NCI-H2107 treated with DMSO at 0.1 percent for 48 hours (cell line): ENCODE data around the gene PRSS35.
"Not testable (repeated sequence)": the region's sequence is repeated elsewhere in the genome, so short reads cannot be mapped to it uniquely, and the experiment has no call there.

Experiments used
- DNase-seq: peaks from one replicate; lab custom pipeline; 2025; ENCODE audit not compliant: unreplicated experiment; lab: John Stamatoyannopoulos, UW

The PRSS35 gene

DNA sequence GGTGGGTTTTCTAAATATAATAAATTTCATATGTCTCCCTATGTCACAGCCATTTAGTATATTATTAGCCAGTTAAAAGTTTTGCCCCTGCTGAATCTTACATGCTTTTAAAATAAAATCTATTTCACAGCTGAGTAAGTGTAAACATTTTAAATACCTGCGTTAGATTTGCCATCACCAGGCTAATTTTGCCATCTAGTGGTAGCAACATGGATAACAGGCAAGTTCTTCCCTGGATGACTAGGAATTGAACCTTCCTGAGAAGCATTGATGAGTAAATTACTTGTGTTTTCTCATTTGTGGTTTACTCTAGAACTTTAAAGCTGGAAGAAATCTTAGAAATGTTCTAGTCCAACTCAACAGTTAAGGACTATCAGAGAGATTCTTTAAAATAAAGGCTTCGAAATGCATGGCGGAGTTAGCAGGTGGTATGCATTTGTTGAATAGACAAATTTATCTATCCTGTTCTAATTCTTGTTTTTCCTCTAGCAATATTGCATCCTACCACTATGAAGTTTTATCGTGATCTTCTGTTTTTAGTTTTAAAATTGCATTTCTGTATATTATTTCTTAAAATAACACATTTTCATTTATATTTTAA, 2.6 kb downstream of the PRSS35 start:
- DNase-seq: peak; percentile 35

- DNase-seq: no peak
These were observed 5.2 kb downstream of the PRSS35 start for GRCh38 chr6:83517500-83517899.

DNA sequence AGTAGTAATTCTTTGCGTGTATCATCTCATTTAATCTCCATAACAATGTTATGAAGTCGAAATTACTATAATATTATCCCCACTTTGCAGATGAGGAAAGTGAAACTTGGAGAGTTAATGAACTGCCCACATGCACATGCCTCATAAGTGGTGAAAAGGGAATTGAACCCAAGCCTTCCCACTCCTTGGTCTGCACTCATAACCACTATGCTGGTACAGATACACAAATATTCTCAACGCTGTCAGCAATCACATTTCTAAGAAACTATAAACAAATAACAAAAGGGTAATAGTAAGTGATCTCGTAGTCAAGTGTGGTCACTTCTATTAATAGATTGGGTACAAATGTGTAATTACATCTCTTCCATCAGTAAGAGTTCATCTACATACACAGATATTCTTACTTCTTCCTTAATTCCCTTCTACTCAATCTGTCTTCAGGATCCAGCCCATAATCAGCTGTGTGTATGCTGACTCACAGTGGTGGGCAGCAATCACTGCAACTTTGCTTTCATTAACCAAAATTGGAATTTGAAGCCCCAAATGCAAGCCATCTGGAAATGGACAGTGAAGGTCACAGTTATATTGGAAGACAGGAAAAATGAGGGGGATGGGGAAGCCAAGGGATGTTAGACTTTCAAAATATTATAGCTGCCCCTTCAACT, 6.6 kb downstream of the PRSS35 start:
- no peak for DNase-seq

DNA sequence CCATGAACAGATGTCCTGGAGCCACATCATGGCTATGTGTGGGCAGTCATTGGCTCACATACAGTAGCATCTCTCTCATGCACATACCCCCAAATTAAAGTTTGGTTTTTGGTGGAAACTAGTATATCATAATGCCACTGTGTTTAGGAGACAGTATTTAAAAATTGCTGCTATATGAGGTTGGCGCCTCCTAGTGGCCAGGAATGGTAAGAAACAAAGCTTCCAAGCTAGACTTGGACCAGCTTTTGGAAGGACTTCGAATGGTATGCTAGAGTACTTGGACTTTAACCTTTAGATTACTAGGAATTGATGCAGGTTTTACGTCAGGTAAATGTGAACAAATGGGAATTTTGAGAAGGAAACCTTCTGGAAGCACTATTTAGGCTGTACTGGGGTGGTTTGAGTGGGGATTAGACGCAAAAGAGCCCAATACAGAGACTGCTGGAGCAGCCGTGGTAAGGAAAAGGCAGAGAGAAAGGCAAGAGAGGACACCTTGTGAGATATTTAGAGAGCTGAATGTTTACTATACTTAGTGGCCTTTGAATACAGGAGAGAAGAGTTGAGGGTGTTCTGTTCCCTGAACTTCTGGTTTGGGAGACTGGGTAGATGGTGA, 23.8 kb downstream of the PRSS35 start:
- DNase-seq: no peak

GRCh38 chr6:83536647-83537589, 24.6 kb downstream of the PRSS35 start:
- no peak for DNase-seq

DNA sequence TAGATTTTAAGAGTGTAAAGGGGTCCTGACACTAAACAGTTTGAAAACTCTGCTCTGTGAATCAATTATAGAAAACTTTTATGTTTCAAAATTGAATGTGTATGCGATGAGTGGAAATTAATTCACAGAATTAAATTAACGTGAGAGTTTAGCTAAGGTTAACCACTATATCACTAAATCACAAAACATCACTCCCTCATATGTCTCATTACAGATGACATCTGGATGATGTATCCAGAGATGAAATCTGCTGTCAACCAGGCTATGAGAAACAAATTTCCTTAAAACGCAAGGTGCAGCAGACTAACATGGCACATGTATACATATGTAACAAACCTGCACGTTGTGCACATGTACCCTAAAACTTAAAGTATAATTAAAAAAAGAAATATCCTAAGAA, 27.3 kb downstream of the PRSS35 start:
- DNase-seq: no peak

DNA sequence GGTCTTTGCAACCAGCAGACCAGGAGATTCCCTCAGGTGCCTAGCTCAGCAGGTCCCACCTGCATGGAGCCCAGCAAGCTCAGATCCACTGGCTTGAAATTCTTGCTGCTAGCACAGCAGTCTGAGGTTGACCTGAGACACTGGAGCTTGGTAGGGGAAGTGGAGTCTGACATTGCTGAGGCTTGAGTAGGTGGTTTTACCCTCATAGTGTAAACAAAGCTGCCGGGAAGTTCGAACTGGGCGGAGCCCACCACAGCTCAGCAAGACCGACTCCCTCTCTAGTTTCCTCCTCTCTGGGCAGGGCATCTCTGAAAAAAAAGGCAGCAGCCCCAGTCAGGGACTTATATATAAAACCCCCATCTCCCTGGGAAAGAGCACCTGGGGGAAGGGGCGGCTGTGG, 34.3 kb downstream of the PRSS35 start:
- no peak for DNase-seq

DNA sequence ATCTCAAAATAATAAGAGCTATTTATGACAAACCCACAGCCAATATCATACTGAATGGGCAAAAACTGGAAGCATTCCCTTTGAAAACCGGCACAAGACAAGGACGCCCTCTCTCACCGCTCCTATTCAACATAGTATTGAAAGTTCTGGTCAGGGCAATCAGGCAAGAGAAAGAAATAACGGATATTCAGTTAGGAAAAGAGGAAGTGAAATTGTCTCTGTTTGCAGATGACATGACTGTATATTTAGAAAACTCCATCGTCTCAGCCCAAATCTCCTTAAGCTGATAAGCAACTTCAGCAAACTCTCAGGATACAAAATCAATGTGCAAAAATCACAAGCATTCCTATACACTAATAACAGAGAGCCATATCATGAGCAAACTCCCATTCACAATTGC, 38.1 kb downstream of the PRSS35 start:
- not testable (repeated sequence) for DNase-seq

- not testable (repeated sequence) for DNase-seq
These were observed 39.4 kb downstream of the PRSS35 start for GRCh38 chr6:83551748-83552147.

DNA sequence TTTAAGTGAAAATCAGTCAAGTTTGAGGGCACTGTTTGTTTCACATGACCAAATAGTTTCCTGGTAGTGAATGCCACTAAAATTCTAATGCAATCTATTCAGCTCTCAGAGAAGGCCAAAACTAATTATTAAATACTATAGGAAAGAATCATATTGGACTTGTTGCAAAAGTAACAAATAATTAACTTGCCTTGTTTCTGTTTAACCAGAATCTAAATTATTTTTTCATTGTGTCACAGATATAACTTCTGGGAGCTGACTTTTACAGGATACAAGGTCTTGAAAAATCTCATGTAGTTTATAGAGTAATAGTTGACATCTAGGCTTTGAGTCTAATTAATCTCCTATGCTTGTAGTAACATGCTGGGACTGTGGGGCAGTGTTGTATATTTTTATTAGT, 44.5 kb downstream of the PRSS35 start:
- no peak for DNase-seq

DNA sequence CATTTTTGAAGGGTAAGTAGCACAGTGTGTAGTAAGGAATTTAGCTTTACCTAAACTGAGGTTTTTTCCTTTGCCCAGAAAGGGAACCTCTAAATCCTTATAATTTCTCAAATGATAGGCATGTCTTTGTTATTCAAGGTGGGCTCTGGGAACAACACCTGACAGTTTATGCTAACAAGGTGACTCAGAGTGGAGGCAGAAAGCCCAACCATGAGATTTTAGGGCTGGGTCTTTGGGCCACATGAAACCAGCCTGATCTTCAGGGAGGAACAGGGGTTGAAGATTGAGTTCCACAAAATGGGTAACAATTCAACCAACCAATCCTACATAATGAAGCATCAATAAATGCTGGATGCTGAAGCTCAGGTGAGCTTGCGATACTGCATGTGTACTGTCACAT, 46.6 kb downstream of the PRSS35 start:
- no peak for DNase-seq

DNA sequence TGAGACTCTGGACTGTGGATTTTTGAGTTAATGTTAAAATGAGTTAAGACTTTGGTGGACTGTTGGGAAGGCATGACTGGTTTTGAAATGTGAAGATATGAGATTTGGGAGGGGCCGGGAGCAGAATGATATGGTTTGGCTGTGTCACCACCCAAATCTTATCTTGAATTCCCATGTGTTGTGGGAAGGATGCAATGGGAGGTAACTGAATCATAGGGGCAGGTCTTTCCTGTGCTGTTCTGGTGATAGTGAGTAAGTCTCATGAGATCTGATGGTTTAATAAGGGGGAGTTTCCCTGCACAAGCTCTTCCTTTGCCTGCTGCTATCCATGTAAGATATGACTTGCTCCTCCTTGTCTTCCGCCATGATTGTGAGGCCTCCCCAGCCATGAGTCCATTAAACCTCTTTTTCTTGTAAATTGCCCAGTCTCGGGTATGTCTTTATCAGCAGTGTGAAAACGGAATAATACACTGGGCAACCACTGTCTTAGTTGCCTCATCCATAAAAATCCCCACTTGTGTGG, 59.4 kb downstream of the PRSS35 start:
- DNase-seq: not testable (repeated sequence)

- DNase-seq: no peak
These were observed 62.4 kb downstream of the PRSS35 start for GRCh38 chr6:83574783-83575182.
